SK-MEL-5 (cell line): ENCODE measurements around the gene SNX18. TPM values are rescaled to one million over a fixed set of nuclear protein-coding genes. Genes with fewer than 3 reads are reported as not detected.

ENCODE experiments used
- DNase-seq: peaks from one replicate; pipeline ENCODE4 v3.0.0-alpha.2; 2016; ENCODE audit warnings: low read depth, low spot score
- in situ Hi-C: cut with HindIII; loops from 2 replicates; pipeline ENCODE4 v1.10.0; 2016; ENCODE audit warnings: low sequenced_read_pairs, high pct_unique_total_duplicates, low pct_unique_long_range_greater_than_20kb
- total RNA-seq: library from RNA; depleted of rRNA; stranded (reverse); fragments of >200 nt; shearing (Covaris generic); gene quantifications from 2 replicates; pipeline ENCODE4 v1.2.3, GENCODE V29; 2014

The SNX18 gene
- total RNA-seq, 1 experiment from 2014 or later = 44.7 TPM

DNA sequence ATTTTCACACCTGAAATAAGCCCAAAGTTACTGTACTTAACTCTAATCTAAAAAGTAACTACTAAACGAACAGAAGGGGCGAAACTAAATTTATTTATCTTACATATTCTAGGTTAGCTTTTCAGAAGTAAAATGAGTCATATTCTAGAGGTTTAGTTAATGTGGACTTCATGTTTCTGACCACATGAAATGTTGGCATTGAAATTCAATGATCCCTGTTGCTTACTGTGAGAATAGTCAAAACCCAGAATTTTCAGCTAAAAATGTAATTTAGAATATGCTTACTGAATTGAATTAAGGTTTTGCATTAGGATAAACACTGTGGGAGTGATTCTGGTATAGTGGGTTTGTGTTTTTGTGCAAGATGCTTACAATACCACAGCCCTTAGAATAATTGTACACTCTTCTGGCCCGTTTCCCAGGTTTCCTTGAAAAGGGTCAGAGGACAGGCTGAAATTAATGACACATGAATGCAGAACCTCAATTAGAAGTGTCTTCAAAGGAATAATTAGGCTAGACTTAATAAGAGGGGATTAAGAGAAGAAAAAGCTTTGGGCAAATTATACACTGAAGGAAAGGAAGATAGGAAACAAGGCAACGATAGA lies 1.4 kb upstream of the SNX18 start:
- DNase-seq = no peak
- in situ Hi-C loops = no loop called here

DNA sequence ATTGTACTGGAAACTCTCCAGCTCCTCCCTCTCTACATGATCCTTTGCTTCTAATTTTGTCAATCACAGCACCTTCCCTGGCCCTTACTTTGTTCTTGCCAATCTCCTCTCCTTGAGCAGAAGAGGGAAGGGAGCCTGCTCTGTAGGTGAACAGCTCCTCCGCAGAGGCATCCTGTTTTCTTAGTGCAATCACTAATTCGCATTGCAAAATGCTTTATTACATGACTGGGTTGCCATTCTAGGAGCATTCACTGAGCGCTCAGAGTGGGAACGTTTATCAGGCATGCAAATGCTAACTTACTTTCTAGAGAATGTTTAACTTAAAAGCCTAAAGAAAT lies 416 bp upstream of the SNX18 start:
- no peak for DNase-seq
- in situ Hi-C loops = no loop called here

DNA sequence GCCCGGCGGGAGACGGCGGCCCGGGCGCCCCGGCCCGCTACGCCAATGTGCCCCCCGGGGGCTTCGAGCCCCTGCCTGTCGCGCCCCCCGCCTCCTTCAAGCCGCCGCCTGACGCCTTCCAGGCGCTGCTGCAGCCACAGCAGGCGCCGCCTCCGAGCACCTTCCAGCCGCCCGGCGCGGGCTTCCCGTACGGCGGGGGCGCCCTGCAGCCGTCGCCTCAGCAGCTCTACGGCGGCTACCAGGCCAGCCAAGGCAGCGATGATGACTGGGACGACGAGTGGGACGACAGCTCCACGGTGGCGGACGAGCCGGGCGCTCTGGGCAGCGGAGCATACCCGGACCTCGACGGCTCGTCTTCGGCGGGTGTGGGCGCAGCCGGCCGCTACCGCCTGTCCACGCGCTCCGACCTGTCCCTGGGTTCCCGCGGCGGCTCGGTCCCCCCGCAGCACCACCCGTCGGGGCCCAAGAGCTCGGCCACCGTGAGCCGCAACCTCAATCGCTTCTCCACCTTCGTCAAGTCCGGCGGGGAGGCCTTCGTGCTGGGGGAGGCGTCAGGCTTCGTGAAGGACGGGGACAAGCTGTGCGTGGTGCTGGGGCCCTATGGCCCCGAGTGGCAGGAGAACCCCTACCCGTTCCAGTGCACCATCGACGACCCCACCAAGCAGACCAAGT lies 723 bp downstream of the SNX18 start:
- in situ Hi-C loops = no loop called here
- peak; percentile 21 for DNase-seq

DNA sequence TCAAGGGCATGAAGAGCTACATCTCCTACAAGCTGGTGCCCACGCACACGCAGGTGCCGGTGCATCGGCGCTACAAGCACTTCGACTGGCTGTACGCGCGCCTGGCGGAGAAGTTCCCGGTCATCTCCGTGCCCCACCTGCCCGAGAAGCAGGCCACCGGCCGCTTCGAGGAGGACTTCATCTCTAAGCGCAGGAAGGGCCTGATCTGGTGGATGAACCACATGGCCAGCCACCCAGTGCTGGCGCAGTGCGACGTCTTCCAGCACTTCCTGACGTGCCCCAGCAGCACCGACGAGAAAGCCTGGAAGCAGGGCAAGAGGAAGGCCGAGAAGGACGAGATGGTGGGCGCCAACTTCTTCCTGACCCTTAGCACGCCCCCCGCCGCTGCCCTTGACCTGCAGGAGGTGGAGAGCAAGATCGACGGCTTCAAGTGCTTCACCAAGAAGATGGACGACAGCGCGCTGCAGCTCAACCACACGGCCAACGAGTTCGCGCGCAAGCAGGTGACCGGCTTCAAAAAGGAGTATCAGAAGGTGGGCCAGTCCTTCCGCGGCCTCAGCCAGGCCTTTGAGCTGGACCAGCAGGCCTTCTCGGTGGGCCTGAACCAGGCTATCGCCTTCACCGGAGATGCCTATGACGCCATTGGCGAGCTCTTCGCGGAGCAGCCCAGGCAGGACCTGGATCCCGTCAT lies 1.4 kb downstream of the SNX18 start:
- DNase-seq = no peak
- in situ Hi-C loops = no loop called here

DNA sequence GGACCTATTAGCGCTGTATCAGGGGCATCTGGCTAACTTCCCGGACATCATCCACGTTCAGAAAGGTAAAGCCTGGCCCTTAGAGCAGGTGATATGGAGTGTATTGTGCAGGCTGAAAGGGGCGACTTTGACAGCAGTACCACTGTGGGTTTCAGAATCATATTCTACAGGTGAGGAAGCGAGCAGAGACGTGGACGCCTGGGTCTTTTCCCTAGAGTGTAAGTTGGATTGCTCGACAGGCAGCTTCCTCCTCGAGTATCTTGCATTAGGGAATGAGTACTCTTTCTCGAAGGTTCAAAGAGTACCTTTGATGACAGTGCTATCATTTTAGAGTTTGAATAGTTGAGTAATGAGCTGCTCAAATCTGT lies 1.9 kb downstream of the SNX18 start:
- no peak for DNase-seq
- in situ Hi-C loops = no loop called here

DNA sequence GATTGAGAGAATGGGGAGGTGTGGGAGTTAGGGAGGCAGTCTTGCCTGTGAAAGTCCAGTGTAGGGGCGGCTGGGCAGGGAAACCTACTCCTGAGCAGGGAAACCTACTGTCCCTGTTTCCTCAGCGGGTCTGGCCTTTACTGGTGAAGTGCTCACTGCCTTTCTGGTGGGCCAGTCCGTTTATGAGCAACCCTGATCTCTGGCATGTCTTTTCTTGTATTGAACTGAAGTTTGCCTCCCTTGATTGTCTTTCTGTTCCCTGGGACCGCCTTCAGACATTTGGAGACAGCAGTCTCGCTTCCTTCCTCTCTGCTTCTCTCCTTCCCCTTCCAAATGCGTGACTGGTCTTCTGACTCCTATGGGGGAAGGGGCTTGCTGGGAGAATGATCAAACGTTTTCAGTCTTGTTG lies 2.9 kb downstream of the SNX18 start:
- DNase-seq = peak; percentile 83
- in situ Hi-C loops = no loop called here

DNA sequence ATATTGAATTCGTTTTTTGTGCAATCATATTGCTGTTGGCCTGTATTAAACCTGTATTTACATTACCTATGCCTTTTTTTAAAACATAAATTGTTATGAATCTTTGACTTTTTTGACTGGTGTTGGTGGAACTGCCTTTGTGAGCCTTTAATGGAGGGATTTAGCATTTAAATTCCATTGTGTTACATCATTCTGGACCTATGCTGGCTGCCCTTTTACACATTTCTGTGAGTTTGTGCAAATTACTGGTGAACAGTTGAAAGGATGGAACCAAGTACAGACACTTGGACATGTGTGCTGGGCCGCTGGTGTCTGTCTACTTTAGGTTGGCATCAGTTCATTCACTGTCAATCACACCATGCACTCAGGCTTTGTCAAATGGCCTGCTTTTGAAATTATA lies 3.4 kb downstream of the SNX18 start:
- in situ Hi-C loops = no loop called here
- DNase-seq = no peak

DNA sequence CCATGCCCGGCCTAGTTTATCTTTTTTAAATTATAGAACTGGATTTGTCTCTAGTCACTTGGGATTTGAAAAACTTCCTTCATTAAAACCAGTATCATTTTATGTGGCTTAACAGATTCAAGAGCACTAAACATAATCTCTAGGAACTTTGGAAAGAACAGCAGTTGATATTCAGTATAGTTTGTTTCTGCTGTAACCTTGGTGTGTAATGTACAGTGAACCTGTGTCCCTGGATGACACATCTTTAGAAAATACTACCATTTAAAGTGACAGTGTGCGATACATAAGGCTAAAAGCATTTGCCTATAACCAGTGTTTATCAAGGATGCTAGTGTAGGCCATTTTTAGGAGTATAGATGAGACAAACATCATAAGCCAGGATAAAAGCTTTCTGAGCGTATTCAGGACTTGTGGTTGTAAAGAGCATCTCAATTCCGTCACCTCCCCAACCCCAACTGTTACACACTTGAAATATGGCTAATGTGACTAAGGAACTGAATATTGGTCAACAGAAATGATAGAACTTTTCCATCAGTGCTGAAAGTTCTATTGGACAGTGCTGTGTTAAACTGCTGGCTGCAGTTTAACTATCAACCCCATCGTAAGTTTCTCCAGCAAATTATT lies 4.4 kb downstream of the SNX18 start:
- in situ Hi-C loops = no loop called here
- DNase-seq = no peak

DNA sequence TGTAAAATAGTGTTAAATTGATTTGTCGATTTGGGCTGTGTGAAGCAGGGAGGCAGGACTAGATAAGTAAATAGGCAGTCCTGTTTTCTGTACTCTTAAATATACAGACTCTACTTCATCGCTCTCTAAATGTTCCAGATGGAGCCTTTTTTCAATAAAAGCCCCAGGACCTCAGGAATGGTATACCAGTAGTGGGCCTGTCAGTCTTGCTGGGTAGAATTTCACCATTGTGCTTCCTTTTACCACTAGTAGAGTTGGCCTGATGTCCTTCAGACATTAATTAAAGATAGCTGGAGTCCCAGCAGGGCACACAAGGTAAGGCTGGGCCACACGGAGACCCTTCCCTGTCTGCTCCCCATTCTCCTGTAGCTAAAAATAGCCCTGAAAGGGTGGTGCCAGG lies 6.0 kb downstream of the SNX18 start:
- in situ Hi-C loops = no loop called here
- no peak for DNase-seq

DNA sequence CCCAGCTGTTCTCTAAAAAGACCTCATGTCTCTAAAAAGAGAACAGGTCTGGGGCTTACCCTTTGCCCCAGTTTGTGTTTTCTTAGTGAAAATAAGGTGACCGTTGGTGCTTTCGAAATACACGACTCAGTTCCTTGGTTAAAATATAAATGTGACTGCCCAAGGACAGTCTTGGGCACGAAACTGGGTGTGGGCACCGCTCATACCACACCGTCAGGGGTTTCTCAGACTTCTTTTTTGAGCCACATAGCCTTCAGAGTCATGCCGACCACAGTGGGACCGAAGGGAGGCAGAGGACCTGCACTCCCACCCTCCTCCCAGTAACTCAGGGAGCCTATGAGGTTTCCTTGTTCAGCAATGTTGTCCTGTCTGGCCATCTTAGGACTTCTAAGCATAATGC lies 6.5 kb downstream of the SNX18 start:
- in situ Hi-C loops = no loop called here
- DNase-seq = no peak

DNA sequence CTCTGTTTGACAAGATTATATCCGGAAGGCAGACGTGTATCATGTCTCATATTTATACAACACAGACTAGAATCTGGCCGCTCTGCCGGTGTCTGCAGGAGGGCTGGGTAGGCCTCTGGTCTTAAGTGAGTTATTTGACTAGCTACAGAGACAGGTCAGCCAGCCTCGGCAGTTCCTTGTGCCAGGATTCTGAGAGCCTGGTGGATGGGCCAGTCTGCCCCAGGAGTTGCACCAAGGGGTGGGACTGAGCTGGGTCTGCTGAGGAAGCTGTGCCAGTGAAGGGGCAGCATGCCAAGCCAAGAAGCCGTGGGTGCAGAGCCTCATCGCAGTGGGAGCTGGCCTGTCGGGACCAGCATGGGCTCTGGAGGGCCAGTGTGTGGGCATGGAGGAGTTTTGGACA lies 7.1 kb downstream of the SNX18 start:
- no peak for DNase-seq
- in situ Hi-C loops = no loop called here

DNA sequence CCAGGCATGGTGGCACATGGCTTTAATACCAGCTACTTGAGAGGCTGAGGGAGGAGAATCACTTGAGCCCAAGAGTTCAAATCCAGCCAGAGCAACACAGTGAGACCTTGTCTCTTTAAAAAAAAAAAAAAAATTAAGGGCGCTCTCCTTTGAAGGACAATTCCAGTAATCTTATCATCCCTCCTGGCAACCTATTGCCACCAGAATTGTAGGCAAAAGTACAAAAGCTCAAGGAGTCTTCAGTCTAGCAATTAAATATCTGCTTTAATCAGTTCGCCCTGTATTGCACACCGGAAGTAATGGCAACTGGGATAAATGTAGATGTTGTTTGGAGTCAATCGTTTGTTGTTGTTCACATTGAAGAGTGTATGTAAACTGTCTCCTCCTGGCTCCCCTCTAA lies 7.7 kb downstream of the SNX18 start:
- in situ Hi-C loops = no loop called here

DNA sequence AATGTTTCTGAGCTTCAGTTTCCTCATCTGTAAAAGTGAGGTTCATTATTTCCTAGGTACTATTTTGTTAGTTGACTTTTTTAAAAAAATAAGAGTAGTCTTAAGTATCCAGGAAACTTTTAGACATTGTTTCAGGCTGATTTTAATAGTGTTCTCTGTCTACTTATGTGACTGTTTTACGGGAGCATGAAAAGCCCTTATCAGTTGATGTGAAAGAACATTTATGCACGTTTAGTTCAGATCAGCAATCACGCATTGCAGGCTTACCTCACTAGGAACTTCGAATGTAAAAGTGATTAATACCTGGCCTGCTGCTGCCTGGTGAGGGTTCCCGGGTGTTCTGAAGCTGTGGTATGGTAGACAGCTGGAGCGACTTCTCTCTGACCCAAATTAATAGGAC lies 8.1 kb downstream of the SNX18 start:
- DNase-seq = no peak
- in situ Hi-C loops = no loop called here

More for the DNA sequence above, 7.7 kb downstream of the SNX18 start:
- DNase-seq = no peak

DNA sequence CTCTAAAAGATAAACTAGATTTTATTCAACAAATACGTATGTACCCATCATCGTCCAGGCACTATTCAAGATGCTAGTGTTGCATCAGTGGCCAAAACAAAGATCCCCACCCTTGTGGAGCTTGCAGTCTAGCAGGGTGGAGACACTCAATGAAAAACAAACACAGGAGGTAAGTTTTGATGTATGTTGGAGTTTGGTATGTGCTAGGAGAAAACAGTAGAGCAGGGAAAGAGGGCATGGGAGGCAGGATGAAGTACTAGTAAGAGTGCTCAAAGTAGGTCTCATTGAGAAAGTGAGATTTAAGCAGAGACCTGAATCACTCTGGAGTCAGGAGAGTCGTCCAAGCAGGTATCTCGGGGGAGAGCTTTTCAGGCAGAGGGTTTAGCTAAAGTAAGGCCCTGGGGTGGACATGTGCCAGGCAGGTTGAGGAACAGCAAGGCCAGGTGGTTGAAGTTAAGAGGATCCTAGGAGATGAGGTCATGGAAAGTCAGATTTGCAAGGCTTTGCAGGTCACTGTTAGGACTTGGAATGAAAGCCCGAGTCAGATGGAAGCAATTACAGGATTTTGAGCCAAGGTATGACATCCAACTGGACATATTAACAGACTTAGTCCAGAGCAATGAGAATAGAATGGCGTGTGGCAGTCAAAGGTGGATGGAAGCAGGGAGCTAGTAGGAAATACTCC lies 9.2 kb downstream of the SNX18 start:
- DNase-seq = no peak
- in situ Hi-C loops = no loop called here

DNA sequence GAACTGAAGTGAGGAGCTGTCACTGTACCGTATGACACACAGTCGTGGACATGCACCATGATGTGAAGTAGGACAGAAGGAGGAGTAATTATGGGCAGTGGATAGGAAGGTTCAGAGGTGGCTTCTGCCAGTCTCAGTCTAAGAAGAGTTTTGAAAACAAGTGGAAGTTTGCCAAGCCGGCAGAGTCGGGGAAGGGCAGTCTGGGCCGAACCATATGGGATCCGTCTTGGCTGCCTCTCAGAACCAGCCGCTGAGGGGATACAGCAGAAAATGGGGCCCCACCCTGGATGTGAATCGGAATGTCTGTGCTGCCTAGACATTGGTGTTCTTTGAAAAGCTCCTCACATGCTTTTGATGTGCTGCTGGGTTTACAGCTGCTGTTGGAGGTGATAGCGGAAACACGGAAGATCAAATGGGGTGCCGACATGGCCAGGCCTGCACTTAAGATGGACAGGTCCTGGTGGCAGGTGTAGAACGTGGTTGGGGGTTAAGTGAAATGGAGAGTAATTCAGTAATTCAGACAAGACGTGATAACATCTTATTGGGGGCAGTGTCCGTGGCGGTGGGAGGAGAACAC lies 11.2 kb downstream of the SNX18 start:
- DNase-seq = no peak
- in situ Hi-C loops = no loop called here

DNA sequence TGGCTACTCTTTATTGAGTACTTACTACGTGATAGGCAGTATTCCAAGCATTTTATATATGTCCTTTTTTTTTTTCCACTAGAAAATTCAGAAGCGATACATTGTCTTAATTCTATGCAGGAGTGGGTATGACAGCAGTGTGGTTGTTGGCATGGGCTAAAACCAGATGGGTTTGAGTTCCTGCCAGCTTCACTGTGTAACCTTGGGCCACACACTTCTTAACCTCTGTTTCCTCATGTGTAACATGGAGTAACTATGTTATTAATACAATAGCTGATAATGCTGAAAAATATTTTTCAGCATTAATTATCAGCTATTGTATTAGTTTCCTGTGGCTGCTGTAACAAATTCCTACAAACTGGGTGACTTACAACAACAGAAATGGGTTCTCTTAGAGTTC lies 12.0 kb downstream of the SNX18 start:
- no peak for DNase-seq
- in situ Hi-C loops = no loop called here

DNA sequence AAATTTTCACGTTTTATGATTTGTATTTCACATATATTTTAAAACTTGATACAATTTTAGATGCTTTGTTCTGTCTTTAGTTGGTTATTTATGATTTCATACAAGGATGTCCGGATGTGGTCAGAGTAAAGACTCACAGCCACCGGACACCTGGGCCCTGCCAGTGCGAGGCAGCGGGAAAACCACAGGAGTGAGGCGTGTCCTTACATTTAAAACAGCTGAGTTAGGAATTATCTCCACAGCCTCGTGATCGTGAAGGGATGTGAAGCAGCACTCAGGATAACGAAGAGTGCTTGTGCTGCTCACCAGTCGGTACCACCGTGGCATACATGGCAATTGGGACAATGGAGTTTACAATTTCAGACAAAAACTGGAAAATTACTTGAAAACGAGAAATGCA lies 14.0 kb downstream of the SNX18 start:
- in situ Hi-C loops = no loop called here

DNA sequence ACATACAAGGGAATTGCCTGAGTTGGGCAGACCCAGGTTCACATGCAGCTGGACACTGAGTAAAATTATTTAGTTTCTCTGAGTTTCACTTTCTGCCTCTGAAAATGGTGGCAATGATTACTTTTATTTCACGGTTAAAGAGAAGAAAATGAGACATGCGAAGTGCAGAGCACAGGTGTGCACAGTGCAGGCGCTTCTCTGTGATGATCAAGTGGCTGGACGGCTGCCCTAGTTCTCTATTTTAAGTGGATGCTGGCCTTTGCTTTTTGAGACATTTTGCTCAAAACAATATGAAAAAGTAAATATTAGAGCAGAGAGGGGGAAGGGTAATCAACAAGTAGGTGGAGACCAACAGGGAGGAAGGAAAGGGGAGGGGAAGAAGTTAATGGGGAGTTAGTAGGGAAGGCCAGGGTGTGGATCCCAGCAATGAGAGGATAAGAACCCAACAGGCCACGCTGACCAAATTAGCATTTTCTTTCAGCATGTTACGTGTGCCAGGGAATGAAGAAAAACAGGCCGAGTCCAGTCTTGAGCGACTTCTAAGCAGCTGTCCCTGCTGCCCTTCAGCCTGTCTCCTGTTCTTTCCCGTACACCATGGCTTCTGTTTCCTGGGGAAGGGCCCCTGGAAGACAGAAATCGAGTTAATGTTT lies 16.1 kb downstream of the SNX18 start:
- in situ Hi-C loops = no loop called here

More for the DNA sequence above, 14.0 kb downstream of the SNX18 start:
- no peak for DNase-seq

More for the DNA sequence above, 16.1 kb downstream of the SNX18 start:
- no peak for DNase-seq
